A673 (cell line): ENCODE results near the gene LDB2. TPM values are rescaled to one million over a fixed set of nuclear protein-coding genes. Genes with fewer than 3 reads are reported as not detected.

Experiments used
- BruUV-seq: library from RNA; stranded (reverse); fragments of 400-500 nt; replicated peaks from 2 replicates; lab custom pipeline; 2021; lab: Mats Ljungman, UMichigan
- CTCF ChIA-PET: fragments of 300-600 bp; sonication (Branson Sonifier 250); formaldehyde crosslinking; loops from one replicate; lab custom pipeline; 2022; ENCODE audit warnings: antibody characterized with exemption; lab: Charles Lee
- POLR2A ChIA-PET: fragments of 300-600 bp; sonication (Branson Sonifier 250); formaldehyde crosslinking; loops from one replicate; lab custom pipeline; 2022; ENCODE audit warnings: antibody characterized with exemption; ENCODE audit not compliant: low non-redundant PET; lab: Charles Lee
- DNase-seq: peaks from one replicate; pipeline ENCODE4 v3.0.0-alpha.2; 2015; ENCODE audit warnings: low spot score
- H3K27ac ChIP-seq: fragments of 200-600 bp; sonication (generic); 2 replicates; pipeline ENCODE4 v1.5.1; 2016; ENCODE audit warnings: mixed run types, low read depth, mild to moderate bottlenecking, mixed read lengths, antibody characterized with exemption, low read length; ENCODE audit not compliant: poor library complexity, severe bottlenecking
- H3K27me3 ChIP-seq: fragments of 200-600 bp; sonication (generic); replicated peaks from 2 replicates; pipeline ENCODE4 v1.6.1; 2017; ENCODE audit warnings: mixed run types, low read depth, mild to moderate bottlenecking, mixed read lengths, antibody characterized with exemption, low read length; ENCODE audit not compliant: insufficient read depth, poor library complexity
- H3K36me3 ChIP-seq: fragments of 200-600 bp; sonication (generic); 2 replicates; pipeline ENCODE4 v1.6.1; 2016; ENCODE audit warnings: mixed run types, mild to moderate bottlenecking, mixed read lengths, antibody characterized with exemption, low read length; ENCODE audit not compliant: insufficient read depth, poor library complexity, severe bottlenecking
- H3K4me1 ChIP-seq: fragments of 200-600 bp; sonication (generic); 2 replicates; pipeline ENCODE4 v1.6.1; 2017; ENCODE audit warnings: mixed run types, mild to moderate bottlenecking, mixed read lengths, antibody characterized with exemption, low read length; ENCODE audit not compliant: insufficient read depth, poor library complexity, severe bottlenecking
- H3K4me3 ChIP-seq: fragments of 200-600 bp; sonication (generic); 2 replicates; pipeline ENCODE4 v1.5.1; 2016; ENCODE audit warnings: low read depth, mixed run types, mild to moderate bottlenecking, mixed read lengths, low read length; ENCODE audit not compliant: poor library complexity, severe bottlenecking
- H3K9me3 ChIP-seq: fragments of 200-600 bp; sonication (generic); 2 replicates; pipeline ENCODE4 v1.6.1; 2016; ENCODE audit warnings: mixed run types, low read depth, mild to moderate bottlenecking, mixed read lengths, antibody characterized with exemption, low read length; ENCODE audit not compliant: poor library complexity, severe bottlenecking
- CTCF ChIP-seq: fragments of 300-800, 200-600 bp; sonication (generic); conservative IDR thresholded peaks from 2 replicates; pipeline ENCODE4 v1.5.1; 2017; ENCODE audit warnings: low read depth, mild to moderate bottlenecking, antibody characterized with exemption, low read length, moderate library complexity, mixed read lengths
- EZH2 ChIP-seq: fragments of 200-600 bp; sonication (generic); IDR thresholded peaks from 2 replicates; pipeline ENCODE4 v1.6.1; 2017; ENCODE audit warnings: borderline replicate concordance, low read depth, mild to moderate bottlenecking, mixed read lengths, antibody characterized with exemption, low read length; ENCODE audit not compliant: poor library complexity, severe bottlenecking
- intact Hi-C: fragments of 100-400 bp; cut with micrococcal nuclease; formaldehyde crosslinking; loops from one replicate; pipeline ENCODE4 v1.10.0; 2022; ENCODE audit not compliant: unreplicated experiment
- total RNA-seq: library from RNA; stranded (reverse); gene quantifications from 2 replicates; pipeline ENCODE4 v1.2.3, GENCODE V29; 2021

Gene LDB2
- total RNA-seq, 1 experiment from 2014 or later: 47.4 TPM

GRCh38 chr4:16862697-16863096, 35.7 kb downstream of the LDB2 start:
- TF ChIP-seq CTCF (no peak), EZH2 (no peak)
- POLR2A ChIA-PET: no interaction called here
- no peak overlapping the region for H3K4me3 ChIP-seq
- no TSS peak for BruUV-seq
- H3K27me3 ChIP-seq: no peaks in the 10 kb centered on the region
- H3K36me3 ChIP-seq: no peaks in the 10 kb centered on the region
- peaks cover 27% of the 10 kb centered on the region for H3K4me1 ChIP-seq
- H3K9me3 ChIP-seq: no peaks in the 10 kb centered on the region
- CTCF ChIA-PET: no interaction called here
- DNase-seq: no peak
- intact Hi-C loops: no loop called here
- H3K27ac ChIP-seq: no peak overlapping the region

DNA sequence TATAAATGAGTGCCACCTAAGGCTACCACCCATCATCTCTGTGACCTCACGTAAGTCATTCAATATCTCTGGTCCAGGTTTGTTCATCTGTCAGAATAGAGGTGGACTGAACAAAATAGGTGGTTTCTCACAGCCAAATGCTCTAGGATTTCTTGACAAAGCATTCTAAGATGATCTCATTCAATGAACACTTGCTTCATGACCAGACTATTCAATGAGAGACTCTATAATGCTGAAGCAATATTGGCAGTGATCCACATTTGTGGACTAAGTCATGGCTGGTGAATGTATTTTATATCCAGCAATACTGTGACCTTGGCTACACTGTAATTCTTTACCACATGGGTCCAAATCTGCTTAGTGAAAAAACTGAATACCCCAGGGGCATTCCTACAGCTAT, 37.9 kb downstream of the LDB2 start:
- intact Hi-C loops: no loop called here
- Histone ChIP-seq H3K27me3 (no peaks in the 10 kb centered on the region), H3K9me3 (no peaks in the 10 kb centered on the region), H3K36me3 (no peaks in the 10 kb centered on the region), H3K4me1 (peaks cover 21% of the 10 kb centered on the region), H3K27ac (no peak overlapping the region), H3K4me3 (no peak overlapping the region)
- BruUV-seq: no TSS peak
- ChIA-PET CTCF (no interaction called here), POLR2A (no interaction called here)
- DNase-seq: peak; percentile 74
- TF ChIP-seq EZH2 (no peak), CTCF (no peak)

- Histone ChIP-seq H3K36me3 (no peaks in the 10 kb centered on the region), H3K4me3 (no peak overlapping the region), H3K9me3 (no peaks in the 10 kb centered on the region), H3K27me3 (no peaks in the 10 kb centered on the region), H3K4me1 (peaks cover 21% of the 10 kb centered on the region), H3K27ac (no peak overlapping the region)
- TF ChIP-seq CTCF (no peak), EZH2 (no peak)
- no TSS peak for BruUV-seq
- intact Hi-C loops: no loop called here
- CTCF ChIA-PET: no interaction called here
- DNase-seq: no peak
- POLR2A ChIA-PET: interaction anchor here (0.6 kb wide), 1 partner anchor 13 kb away, joined by 7 read pairs; no protein-coding TSS in a partner anchor
Measured at GRCh38 chr4:16859031-16859430, 39.4 kb downstream of the LDB2 start.
